GM18508 (cell line): ENCODE measurements around the gene NBAS.
"Not testable (repeated sequence)": the region's sequence is repeated elsewhere in the genome, so short reads cannot be mapped to it uniquely, and the experiment has no call there.

Source experiments
- ATAC-seq: cut with Tn5 transposase; IDR thresholded peaks from one replicate; pipeline ENCODE4 v1.9.1; 2021; ENCODE audit warnings: moderate number of reproducible peaks; ENCODE audit not compliant: insufficient read depth, unreplicated experiment

NBAS gene

GRCh38 chr2:15284614-15285013 lies 276.5 kb downstream of the NBAS start:
- ATAC-seq, result no peak

- no peak for ATAC-seq
These were observed 279.5 kb downstream of the NBAS start for GRCh38 chr2:15281681-15282080.

DNA sequence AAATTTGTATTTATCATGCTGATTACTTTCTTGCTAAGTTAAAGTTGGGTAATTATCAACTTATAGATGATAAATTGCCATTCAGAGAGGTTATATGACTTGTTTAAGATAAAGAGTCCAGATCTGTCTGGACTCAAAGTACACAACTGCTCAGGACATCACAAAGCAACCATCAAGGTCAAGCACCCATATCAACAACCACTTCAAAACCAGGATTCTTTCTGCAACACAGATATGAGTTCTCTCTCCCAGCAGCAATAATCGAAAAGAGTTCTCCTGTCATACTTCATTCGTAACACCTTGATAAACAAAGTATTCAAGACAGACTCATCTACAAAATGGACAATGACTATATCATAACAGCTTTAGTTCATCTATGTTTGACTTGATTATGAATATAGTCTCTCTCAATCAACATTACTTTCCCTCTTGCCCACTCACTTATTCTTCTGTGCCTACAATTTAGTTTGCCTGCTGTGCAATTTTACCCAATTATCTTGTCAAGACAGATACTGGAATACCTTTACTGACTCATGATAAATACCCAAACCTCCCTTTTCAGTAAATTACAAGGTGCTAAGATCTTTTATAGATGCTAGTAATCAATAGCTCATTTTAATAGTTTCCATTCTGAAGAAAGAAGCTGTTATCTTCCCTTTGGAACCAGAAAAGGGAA lies 281.8 kb downstream of the NBAS start:
- no peak for ATAC-seq

DNA sequence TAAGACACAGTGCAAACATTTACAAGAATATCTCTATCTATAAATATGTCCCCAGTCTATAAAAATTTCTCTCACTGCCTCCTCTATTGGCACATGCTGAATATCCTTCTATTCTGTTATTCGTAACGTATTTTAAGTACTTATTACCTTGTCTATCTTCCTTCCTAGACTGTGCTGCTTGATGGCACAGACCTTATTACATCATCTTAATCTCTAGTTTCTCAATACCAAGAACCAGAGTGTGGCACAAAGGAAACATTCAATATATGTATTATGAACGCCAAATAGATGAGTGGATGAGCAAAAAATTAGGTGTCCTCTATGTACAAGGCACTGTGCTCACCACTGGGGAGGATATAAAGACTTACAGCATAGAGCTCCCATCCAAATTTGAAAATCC lies 282.8 kb downstream of the NBAS start:
- ATAC-seq, result no peak

GRCh38 chr2:15275346-15275745 lies 285.8 kb downstream of the NBAS start:
- no peak for ATAC-seq

GRCh38 chr2:15273452-15273851 lies 287.7 kb downstream of the NBAS start:
- ATAC-seq, result no peak

GRCh38 chr2:15272942-15273341 lies 288.2 kb downstream of the NBAS start:
- no peak for ATAC-seq

GRCh38 chr2:15271941-15272542 lies 289.1 kb downstream of the NBAS start:
- no peak for ATAC-seq

- ATAC-seq, result no peak
These were observed 289.9 kb downstream of the NBAS start for GRCh38 chr2:15271276-15271675.

- ATAC-seq, result no peak
These were observed 292.1 kb downstream of the NBAS start for GRCh38 chr2:15269043-15269442.

DNA sequence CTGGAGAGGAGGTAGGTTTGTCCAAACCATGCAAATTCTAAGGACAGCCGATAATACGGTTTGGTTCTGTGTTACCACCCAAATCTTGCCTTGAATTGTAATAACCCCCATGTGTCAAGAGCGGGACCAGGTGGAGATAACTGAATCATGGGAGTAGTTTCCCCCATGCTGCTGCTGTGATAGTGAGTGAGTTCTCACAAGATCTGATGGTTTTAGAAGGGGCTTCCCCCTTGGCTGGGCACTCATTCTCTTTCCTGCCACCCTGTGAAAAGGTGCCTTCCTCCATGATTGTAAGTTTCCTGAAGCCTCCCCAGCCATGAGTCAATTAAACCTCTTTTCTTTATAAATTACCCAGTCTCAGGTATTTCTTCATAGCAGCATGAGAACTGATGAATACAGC lies 295.2 kb downstream of the NBAS start:
- ATAC-seq, result no peak

- no peak for ATAC-seq
These were observed 297.0 kb downstream of the NBAS start for GRCh38 chr2:15263976-15264685.

- ATAC-seq, result no peak
These were observed 298.3 kb downstream of the NBAS start for GRCh38 chr2:15262792-15263191.

GRCh38 chr2:15260835-15261234 lies 300.3 kb downstream of the NBAS start:
- ATAC-seq, result no peak

DNA sequence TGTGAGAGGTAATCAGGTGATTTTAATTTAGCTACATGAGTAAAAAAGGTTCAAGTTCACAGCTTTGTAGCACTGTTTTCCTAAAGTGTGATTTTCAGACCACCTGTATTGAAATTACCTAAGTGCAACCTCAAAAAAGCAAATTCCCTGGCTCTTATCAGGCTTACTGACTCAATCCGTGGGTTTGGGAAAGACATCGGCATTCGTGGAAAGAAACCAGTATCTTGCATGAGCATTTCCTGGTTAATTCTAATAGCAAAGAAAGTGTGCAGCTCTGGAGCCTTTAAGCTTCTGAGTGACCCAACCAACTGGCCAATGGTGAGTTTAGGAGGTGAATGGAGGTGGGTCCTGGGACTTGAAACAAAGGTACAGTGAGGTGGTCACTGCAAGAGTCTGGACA lies 300.9 kb downstream of the NBAS start:
- no peak for ATAC-seq

GRCh38 chr2:15259356-15259756 lies 301.8 kb downstream of the NBAS start:
- no peak for ATAC-seq

DNA sequence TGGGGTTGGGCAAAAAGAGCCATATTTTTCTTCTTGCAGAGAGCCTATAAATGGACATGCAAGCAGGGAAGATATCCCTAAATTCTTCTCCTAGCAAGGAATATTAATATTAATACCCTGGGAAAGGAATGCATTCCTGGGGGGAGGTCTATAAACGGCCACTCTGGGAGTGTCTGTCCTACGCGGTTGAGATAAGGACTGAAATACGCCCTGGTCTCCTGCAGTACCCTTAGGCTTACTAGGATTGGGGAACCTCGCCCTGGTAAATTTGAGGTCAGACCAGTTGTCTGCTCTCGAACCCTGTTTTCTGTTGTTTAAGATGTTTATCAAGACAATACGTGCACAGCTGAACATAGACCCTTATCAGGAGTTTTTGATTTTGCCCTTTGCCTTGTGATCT lies 302.7 kb downstream of the NBAS start:
- not testable (repeated sequence) for ATAC-seq

DNA sequence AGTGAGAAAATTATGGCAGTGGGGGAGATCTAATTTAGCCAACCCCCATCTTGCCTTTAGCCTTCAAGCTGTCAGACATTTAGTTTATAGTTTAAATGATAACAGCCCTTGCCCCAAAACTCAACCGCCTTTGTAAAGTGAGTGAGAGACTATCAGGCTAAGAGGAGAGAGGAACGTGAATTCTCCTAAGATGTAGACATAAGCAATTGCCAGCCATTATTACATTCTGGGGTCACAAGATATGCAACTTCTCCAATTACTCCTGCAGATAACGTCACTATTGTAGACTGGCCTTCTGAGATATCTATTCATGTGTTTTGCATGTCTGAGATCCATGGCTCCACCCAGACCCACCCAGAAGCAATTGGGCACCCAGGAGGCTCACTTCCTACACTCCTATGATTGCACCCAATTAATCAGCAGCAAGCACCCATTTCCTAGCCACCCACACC lies 307.3 kb downstream of the NBAS start:
- ATAC-seq, result no peak

GRCh38 chr2:15253247-15253646 lies 307.9 kb downstream of the NBAS start:
- ATAC-seq, result no peak

DNA sequence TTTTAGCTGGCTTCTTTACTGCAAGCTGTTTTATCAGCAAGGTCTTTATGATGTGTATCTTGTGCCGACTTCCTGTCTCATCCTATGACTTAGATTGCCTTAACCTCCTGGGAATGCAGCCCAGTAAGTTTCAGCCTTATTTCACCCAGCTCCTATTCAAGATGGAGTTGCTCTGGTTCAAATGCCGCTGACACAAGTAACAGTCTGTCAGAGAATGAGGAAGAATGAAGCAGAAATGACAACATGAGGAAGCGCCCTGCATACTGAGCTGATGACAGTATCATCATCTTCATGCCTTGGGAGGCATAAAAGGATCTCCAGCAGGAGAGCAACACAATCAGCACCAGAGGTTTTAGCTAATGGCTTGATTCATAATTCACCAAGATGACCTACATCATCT lies 309.4 kb downstream of the NBAS start:
- ATAC-seq, result no peak

DNA sequence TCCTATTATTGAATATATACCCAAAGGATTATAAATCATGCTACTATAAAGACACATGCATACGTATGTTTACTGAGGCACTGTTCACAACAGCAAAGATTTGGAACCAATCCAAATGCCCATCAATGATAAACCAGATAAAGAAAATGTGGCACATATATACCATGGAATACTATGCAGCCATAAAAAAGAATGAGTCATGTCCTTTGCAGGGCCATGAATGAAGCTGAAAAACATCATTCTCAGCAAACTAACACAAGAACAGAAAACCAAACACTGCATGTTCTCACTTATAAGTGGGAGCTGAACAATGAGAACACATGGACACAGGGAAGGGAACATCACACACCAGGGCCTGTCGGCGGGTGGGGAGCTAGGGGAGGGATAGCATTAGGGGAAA lies 310.2 kb downstream of the NBAS start:
- not testable (repeated sequence) for ATAC-seq

DNA sequence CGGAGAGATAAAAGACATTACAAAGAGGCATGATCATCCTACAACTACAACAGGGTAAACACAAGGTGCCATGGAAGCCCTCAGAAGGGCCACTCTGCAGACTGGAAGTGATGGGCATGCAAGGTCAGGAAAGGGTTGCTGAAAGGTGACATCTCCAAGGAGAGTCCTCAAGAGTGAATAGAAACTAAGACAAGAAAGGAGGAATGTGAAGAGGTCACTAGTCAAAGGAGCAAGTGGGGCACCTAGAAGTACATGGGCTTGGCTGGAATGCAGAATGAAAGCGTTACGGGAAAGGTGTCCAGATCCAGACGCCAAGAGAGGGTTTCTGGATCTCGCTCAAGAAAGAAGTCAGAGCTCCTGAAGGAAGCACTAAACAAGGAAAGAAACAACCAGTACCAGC lies 314.3 kb downstream of the NBAS start:
- ATAC-seq, result no peak
